ENCODE data around the gene SYT9.

DNA sequence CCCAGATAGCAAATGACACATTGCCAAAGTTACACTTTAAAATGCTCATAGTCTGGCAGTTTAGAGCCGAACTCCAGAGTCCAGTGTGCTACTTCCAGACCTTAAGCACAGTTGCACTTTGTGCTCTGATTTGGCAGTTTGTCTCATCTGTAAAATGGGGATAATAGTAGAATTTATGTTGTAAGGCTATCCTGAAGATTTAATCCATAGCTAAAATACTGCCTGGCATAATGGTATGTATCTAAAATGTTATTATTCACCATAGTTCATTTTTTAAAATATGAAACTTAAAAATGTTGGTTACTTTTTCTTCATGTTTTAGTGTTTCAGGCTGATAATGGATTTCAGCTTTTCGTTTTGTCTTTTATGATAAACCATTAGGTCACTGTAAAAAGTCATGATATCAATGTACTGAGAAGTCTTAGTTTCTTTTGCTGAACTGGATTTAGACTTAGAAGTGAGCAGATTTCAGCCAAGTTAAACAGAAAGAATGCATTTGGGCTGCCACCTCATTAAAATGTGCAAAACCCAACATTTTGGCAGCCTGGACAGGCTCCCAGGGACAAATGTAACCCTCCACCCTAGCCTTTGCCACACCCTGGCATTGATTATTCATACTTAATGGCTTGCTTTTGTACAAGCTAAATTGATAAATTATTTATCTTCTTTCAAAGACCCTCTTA, 234.5 kb downstream of the SYT9 start:
- TF ChIP-seq EZH2 (IDR thresholded peaks at IDR 0.05) (no peak), POLR2AphosphoS5 (IDR thresholded peaks at IDR 0.05; ENCODE audit: borderline replicate concordance, low read depth, low read length) (no peak), FOXP2 (optimal IDR thresholded peaks at IDR 0.05; ENCODE audit: control extremely low read depth, extremely low read length, insufficient read depth) (no peak)
